GM10847 (cell line): ENCODE data around the gene WNT2B.

Source experiments
- POLR2A ChIP-seq: IDR thresholded peaks from 2 replicates; pipeline ENCODE4 v1.6.1; 2011; ENCODE audit not compliant: insufficient read length; ENCODE audit errors: extremely low read depth

The WNT2B gene

GRCh38 chr1:112514901-112515300, 6.1 kb downstream of the WNT2B start:
- TF ChIP-seq POLR2A: no peak

DNA sequence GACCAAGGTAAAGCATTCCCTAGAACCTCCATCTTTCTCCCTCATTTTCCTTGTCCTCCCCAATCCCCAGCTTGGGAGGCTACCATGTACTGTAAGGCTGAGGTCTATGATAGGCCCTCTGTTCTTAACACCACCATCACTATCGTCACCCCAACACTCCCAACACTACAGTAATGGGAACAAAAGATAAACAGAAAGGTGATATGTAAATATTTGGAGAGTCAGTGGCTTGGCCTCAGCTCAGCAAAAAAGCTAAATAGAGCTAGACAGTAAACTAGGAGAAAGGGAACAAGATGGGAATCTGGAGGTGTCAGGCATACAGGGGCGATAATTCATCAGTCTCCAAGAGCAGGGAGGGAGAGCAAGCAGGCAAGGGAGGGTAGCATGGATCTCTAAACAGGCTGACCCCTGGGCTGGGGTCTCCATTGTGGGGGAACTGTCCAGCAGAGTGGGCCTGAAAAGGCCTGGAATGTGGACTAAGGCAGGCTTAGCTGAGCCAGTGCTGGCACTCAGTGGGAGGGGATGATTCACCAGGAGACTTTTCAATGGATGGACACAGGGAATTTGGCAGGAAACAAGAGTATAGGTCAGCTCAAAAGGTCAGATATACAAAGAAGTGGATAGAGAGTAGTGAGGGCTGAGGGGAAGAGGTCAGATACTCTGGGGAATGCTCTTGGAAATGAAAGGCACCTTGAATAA, 6.7 kb downstream of the WNT2B start:
- no peak for TF ChIP-seq POLR2A

DNA sequence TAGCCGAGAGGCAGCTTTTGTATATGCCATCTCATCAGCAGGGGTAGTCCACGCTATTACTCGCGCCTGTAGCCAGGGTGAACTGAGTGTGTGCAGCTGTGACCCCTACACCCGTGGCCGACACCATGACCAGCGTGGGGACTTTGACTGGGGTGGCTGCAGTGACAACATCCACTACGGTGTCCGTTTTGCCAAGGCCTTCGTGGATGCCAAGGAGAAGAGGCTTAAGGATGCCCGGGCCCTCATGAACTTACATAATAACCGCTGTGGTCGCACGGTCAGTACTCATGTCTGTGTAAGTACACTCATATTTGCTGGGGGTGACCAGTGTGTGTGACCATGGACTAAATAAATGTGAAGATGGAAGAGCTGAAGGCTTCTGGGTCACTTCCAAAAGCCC, 7.4 kb downstream of the WNT2B start:
- TF ChIP-seq POLR2A: no peak

DNA sequence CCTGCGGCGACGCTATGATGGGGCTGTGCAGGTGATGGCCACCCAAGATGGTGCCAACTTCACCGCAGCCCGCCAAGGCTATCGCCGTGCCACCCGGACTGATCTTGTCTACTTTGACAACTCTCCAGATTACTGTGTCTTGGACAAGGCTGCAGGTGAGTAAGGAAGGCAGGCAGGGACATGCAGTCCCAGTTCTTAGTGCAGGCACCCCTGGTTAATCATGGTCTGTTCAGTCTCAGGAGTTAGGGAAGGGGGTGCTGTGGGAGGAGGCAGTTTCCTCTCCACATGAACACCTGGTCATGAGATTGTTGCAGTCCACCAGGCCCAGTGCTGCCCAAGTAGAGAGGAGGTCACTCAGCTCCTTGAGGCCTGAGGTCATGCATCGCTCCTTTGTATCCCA, 8.5 kb downstream of the WNT2B start:
- TF ChIP-seq POLR2A: no peak

DNA sequence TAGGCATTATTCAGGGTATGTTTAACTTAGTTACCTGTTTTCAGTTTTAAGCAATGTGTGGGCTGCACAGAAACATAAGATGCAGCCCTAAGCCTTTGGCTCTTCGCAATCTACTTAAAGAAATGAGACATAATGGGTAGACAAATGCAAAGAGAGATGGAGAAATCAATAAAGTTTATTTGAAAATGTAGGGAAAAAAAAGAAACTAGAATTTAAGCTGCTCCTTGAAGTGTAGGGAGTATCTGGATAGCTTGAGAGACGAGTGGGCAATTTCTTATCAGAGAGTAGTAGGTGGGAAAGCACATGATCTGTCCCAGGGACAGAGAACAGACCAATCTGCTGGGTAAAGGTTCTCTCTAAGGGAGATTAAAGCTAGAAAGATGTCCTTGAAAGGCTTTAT, 8.9 kb downstream of the WNT2B start:
- no peak for TF ChIP-seq POLR2A

- no peak for TF ChIP-seq POLR2A
Observed at GRCh38 chr1:112518186-112518585, 9.4 kb downstream of the WNT2B start.

GRCh38 chr1:112520166-112520565, 11.4 kb downstream of the WNT2B start:
- no peak for TF ChIP-seq POLR2A

GRCh38 chr1:112522621-112523020, 13.9 kb downstream of the WNT2B start:
- no peak for TF ChIP-seq POLR2A

GRCh38 chr1:112524251-112524650, 15.5 kb downstream of the WNT2B start:
- TF ChIP-seq POLR2A: no peak

DNA sequence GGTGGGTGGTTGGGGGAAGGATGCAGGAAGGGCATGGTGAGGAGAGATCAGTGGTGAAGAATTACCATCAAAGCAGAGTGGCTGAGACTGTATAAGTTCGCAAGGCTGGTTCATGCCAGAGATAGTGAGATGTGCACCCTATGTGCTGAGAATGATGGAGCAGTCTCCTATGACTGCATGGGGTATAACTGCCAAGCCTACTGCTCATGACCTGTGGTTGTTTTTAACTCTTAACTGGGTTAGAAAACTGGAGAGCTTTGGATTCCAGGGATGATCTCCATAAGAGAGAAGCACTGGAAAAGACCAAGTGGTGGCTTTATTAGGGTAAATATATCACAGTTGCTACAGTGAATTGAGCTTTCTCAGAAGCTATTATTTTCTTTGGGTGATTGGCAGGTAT, 16.2 kb downstream of the WNT2B start:
- TF ChIP-seq POLR2A: no peak

DNA sequence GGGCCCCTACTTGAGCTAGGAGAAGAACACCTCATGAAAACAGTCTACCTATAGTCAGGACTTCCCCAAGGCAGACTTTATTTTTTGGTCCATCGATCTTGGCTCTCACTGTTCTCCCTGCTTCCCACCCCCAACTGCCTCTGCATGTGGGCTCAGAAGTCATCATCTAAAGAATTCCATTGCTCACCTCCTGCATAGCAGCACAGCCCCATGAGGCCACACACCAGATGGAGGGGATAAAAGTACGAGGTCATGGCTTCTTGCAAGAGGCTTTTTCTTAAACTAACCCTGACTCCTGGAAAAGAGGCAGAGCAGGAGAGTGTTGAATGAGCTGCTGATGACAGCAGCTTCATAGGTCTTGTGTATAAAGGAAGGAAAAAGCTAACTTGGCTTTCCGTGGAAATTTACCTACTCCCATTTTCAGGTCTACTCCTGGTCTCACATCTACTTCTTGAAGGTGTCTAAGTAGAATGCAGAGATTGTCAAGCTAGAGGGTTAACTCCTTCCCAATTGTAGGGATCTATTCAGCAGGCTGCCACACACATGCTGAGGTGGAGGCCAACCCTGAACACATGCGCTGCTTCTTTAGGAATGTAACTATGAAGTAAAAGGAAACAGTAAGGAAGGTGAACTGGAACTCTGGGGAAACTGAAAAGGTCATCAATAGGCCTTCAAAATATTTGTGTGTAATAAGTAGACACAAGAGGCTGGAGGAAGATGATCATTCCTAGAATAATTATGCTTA, 18.7 kb downstream of the WNT2B start:
- TF ChIP-seq POLR2A: no peak

DNA sequence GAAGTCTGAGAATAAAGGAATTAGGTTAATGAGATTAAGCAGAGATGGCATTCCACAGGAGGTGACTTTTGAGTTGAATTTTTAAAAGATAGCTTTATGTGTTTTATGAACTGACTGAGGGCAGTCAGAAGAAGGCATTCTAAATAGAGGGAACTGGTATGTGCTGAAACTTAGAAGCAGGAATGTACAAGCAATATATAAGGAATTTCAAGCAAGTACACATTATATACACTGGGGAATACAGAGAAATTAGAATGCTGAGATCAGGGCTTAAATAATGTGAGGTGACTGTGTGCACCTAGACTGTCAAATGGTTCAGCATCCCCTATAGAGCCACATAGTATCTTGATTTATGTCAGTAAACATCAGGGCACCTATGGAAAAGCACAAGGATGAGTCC, 19.3 kb downstream of the WNT2B start:
- no peak for TF ChIP-seq POLR2A

DNA sequence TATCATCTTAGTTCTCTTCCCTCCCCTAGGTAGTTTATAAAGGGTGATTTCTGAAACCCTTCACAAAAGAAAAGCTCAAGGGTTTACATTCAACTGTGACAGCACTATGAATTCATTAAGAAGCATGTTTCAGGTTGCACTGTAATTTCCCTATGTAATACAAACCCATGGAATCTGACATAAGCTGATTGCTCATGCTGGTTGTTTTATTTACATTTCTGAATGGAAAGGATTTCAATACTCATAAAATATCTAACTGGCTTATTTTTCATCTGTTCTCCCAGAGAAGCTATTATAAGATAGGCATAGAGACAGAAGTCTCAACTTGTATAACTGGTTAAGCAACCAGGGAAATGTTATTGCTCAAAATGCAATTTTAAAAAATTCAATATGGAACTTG, 20.5 kb downstream of the WNT2B start:
- no peak for TF ChIP-seq POLR2A

- TF ChIP-seq POLR2A: no peak
Observed at GRCh38 chr1:112530832-112531231, 22.1 kb downstream of the WNT2B start.

GRCh38 chr1:112532064-112532463, 23.3 kb downstream of the WNT2B start:
- no peak for TF ChIP-seq POLR2A

DNA sequence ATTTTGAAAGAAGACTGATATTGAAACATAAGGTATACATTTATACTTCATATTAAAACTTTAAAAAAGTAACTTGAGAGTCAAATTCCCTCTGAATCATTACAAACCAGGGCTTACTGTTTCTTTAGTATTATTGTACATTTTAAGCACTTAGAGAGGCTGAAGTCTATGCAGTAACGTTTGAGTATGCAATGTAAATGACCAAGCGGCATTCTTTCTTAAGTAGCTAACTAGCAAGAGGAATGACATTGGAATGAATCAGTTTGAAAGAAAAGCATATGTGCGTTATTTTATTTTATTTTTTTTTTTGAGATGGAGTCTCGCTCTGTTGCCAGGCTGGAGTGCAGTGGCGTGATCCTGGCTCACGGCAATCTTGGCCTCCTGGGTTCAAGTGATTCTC, 24.3 kb downstream of the WNT2B start:
- TF ChIP-seq POLR2A: no peak

DNA sequence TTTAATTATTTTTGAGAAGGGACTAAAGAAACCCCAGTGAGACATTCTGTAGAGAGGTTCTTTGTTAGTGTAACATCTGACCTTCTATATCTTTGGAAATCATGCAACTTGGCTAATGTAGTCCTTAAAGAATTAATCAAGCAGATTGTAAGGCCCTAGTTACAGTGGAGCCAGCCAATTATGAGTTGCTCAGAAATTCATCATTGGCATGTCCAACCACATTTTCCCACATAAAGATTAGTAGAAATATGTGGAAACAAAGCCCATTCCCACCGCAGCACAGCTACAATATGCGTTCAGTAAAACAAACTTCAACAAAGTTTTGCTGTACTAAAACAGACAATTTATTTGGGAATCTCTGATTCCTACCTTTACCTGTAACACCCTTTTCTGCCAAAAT, 27.8 kb downstream of the WNT2B start:
- TF ChIP-seq POLR2A: no peak
